ENCODE data around the gene CPA1. TPM values are rescaled to one million over a fixed set of nuclear protein-coding genes. Genes with fewer than 3 reads are reported as not detected.

The CPA1 gene
- total RNA-seq, 4 donors from 2014 or later: not detected

- Histone ChIP-seq H3K27ac (no peak overlapping the region), H3K27me3 (no peaks in the 10 kb centered on the region), H3K9me3 (no peaks in the 10 kb centered on the region), H3K4me1 (peaks cover 0 to 4% of the 10 kb centered on the region in 2 donors), H3K36me3 (no peaks in the 10 kb centered on the region), H3K4me3 (no peak overlapping the region)
- intact Hi-C loops (cut with DNase I; ENCODE audit: low total_unique reads) (no loop called here), in situ Hi-C loops (cut with MboI; ENCODE audit: low sequenced_read_pairs in 4 of 4) (no loop called here)
- DNase-seq: no peak
- peak; percentile 83 to 95 for ATAC-seq
- TF ChIP-seq CTCF (IDR thresholded peaks at IDR 0.05 in 4 of 5, conservative IDR thresholded peaks at IDR 0.05 in 1 of 5) (no peak), POLR2A (IDR thresholded peaks at IDR 0.05) (no peak)
These were observed 39.4 kb downstream of the CPA1 start for GRCh38 chr7:130419658-130420057.

GRCh38 chr7:130420943-130421578 lies 40.8 kb downstream of the CPA1 start:
- in situ Hi-C loops (cut with MboI; ENCODE audit: low sequenced_read_pairs in 4 of 4): no loop called here

GRCh38 chr7:130421684-130422083 lies 41.4 kb downstream of the CPA1 start:
- Histone ChIP-seq H3K27me3 (no peaks in the 10 kb centered on the region), H3K9me3 (no peaks in the 10 kb centered on the region), H3K36me3 (no peaks in the 10 kb centered on the region), H3K4me3 (no peak overlapping the region), H3K4me1 (peaks cover 0 to 4% of the 10 kb centered on the region in 2 donors), H3K27ac (no peak overlapping the region)
- no peak for TF ChIP-seq CTCF (IDR thresholded peaks at IDR 0.05 in 4 of 5, conservative IDR thresholded peaks at IDR 0.05 in 1 of 5)
- no peak for TF ChIP-seq POLR2A (IDR thresholded peaks at IDR 0.05)
- DNase-seq: no peak
- in situ Hi-C loops (cut with MboI; ENCODE audit: low sequenced_read_pairs in 4 of 4) (no loop called here), intact Hi-C loops (cut with DNase I; ENCODE audit: low total_unique reads) (no loop called here)
- ATAC-seq: no peak

More at GRCh38 chr7:130420943-130421578, 40.8 kb downstream of the CPA1 start:
- no peak overlapping the region for H3K4me3 ChIP-seq
- intact Hi-C loops (cut with DNase I; ENCODE audit: low total_unique reads): no loop called here
- H3K36me3 ChIP-seq: no peaks in the 10 kb centered on the region
- peaks cover 0 to 4% of the 10 kb centered on the region in 2 donors for H3K4me1 ChIP-seq
- H3K27me3 ChIP-seq: no peaks in the 10 kb centered on the region
- H3K9me3 ChIP-seq: no peaks in the 10 kb centered on the region
- no peak overlapping the region for H3K27ac ChIP-seq
- TF ChIP-seq POLR2A (IDR thresholded peaks at IDR 0.05): no peak
- TF ChIP-seq CTCF (IDR thresholded peaks at IDR 0.05 in 4 of 5, conservative IDR thresholded peaks at IDR 0.05 in 1 of 5): no peak
- no peak for DNase-seq
- ATAC-seq: no peak

- H3K4me1 ChIP-seq: peaks cover 0 to 4% of the 10 kb centered on the region in 2 donors
- no peak for TF ChIP-seq POLR2A (IDR thresholded peaks at IDR 0.05)
- no peak for TF ChIP-seq CTCF (IDR thresholded peaks at IDR 0.05 in 4 of 5, conservative IDR thresholded peaks at IDR 0.05 in 1 of 5)
- H3K4me3 ChIP-seq: no peak overlapping the region
- H3K27ac ChIP-seq: no peak overlapping the region
- no peaks in the 10 kb centered on the region for H3K36me3 ChIP-seq
- DNase-seq (no peak), ATAC-seq (no peak)
- in situ Hi-C loops (cut with MboI; ENCODE audit: low sequenced_read_pairs in 4 of 4): no loop called here
- no peaks in the 10 kb centered on the region for H3K27me3 ChIP-seq
- intact Hi-C loops (cut with DNase I; ENCODE audit: low total_unique reads): no loop called here
- H3K9me3 ChIP-seq: no peaks in the 10 kb centered on the region
These were observed 43.3 kb downstream of the CPA1 start for GRCh38 chr7:130423501-130424037.

Data from gastrocnemius medialis (tissue), 4 donors.